T-helper 1 cell treated with Interleukin-12 subunit alpha and Interleukin-12 subunit beta and Interleukin-4 antibody, amounts not matched to agents 30 μg/mL and 1 μg/mL, for 36 hours (primary cell): ENCODE measurements around the gene SPATS1.

Experiments
- H3K27ac Mint-ChIP-seq: one replicate; pipeline ENCODE4 v1.8.0; 2021; ENCODE audit warnings: mild to moderate bottlenecking, mixed read lengths
- H3K27me3 Mint-ChIP-seq: one replicate; pipeline ENCODE4 v1.8.0; 2021; ENCODE audit warnings: low read depth, mixed read lengths
- H3K36me3 Mint-ChIP-seq: one replicate; pipeline ENCODE4 v1.8.0; 2021; ENCODE audit warnings: low read depth, mixed read lengths
- H3K4me1 Mint-ChIP-seq: one replicate; pipeline ENCODE4 v1.8.0; 2021; ENCODE audit warnings: low read depth, mixed read lengths
- H3K4me3 Mint-ChIP-seq: one replicate; pipeline ENCODE4 v1.8.0; 2021; ENCODE audit warnings: mild to moderate bottlenecking, moderate library complexity, mixed read lengths
- H3K9me3 Mint-ChIP-seq: one replicate; pipeline ENCODE4 v1.8.0; 2021; ENCODE audit warnings: mixed read lengths

The SPATS1 gene, protein sequence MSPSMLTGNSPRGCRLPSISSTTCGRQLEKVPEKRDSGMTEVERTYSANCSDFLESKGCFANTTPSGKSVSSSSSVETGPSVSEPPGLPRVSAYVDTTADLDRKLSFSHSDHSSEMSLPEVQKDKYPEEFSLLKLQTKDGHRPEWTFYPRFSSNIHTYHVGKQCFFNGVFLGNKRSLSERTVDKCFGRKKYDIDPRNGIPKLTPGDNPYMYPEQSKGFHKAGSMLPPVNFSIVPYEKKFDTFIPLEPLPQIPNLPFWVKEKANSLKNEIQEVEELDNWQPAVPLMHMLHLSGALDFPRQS

DNA sequence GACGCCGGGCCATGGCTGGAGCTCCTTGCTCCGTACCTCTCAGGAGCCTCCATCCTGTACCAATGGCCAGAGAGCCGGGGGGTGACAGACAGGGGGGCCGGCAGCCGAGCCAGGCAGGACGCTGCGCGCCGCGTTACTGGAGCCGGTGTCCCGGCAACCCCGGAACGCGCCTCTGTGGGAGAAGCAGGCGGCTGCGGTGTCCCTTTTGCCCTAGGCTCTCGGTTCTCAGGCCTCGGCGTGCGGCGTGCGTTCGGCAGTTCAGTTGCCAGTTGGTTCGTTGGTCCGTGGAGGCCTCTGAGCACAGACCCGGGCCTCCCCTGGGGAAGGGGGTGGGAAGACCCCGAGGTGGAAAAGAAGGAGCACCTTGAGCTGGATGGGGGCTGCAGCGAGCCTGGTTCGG lies at the start of gene SPATS1:
Gene SPATS1, plus strand, starts transcription at position 162 of the 400 bp plus-strand sequence. CDS start 446 bp downstream, outside the sequence.
- no peak within 1 kb of the TSS for H3K4me3 Mint-ChIP-seq
- H3K9me3 Mint-ChIP-seq: no peaks in the 10 kb centered on the region
- H3K27me3 Mint-ChIP-seq: peaks cover 46% of the 10 kb centered on the region
- no peaks in the 10 kb centered on the region for H3K4me1 Mint-ChIP-seq
- H3K27ac Mint-ChIP-seq: no peak within 1 kb of the TSS
- no peaks in the 10 kb centered on the region for H3K36me3 Mint-ChIP-seq

DNA sequence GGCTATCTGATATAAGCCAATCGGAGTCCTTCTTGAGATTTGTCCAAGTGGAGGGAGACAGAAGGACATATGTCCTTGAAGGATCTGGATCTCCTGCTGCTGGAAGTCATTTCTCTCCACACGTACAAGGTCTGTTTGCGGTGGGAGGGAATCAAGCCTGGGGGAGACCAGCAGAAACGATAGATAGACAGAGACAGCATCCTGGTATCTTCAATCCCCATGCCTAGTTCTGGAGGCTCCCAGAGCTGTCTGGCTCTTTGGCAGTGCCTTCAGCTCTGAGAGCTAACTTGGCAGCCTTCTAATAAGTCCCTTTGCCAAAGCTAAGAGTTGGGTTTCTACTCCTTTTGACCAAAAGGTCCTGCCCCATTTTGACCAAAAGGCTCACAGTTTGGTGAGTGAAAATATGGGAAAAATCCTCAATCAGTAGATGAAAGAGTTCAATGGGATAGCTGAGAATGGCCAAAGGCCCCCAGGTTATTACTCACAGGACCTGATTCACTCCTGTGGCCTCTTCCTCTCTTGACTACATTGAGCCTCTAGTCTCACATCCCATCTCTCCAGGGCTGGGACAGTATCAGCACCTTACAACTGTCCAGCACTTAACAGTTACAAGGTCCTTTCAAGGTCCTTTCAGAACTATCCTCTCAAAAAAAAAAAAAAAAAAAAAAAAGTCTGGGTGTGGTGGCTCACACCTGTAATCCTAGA lies 49.6 kb upstream of the SPATS1 start:
- peaks cover 55% of the 10 kb centered on the region for H3K27me3 Mint-ChIP-seq
- no peak overlapping the region for H3K4me3 Mint-ChIP-seq
- peaks cover 2% of the 10 kb centered on the region for H3K36me3 Mint-ChIP-seq
- H3K27ac Mint-ChIP-seq: no peak overlapping the region
- peaks cover 7% of the 10 kb centered on the region for H3K4me1 Mint-ChIP-seq
- H3K9me3 Mint-ChIP-seq: no peaks in the 10 kb centered on the region

DNA sequence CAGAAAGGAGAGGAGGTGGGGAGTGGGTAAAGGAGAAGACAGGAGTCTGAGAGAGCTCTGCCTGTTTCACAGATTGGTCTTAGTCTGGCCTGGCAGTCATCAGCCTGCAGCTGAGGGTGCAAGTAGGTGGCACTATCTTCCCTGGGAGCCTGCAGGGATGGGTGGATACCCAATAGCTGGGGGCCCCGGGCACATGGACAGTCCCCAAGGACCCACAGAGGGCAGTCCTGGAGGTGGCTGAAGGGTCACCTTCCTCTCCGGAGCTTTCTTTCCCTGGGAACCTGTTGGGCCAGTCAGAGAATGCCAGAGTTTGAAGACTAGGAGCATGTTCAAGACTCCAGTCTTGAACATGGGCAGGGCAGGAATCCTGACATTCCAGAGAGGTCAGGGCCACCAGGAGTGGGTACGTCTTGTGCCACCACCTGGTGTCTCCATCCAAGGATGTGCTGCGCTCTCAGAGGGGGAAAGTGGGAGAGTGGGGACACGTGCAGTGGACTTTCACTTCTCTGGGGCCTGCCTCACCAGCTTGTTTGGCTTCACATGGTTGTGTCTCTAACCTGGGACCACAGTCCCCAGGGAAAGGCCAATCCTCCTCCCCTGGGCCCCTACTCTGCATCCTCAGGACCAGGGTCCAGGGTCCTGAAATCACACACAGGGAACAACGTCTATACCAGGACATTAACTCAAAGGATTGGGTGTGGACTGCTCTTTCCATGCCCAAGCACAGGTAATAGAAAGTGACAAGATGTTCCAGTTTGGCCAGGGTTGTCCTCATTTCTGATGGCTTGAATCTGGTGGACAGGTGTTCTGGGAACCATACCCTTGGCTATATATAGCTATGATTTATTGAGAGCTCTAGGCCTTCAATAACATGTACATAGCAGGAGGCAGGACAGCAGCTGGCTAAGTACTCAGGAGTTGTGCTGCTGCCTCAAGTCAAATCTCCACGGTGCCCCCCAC lies 47.3 kb upstream of the SPATS1 start:
- H3K9me3 Mint-ChIP-seq: no peaks in the 10 kb centered on the region
- H3K36me3 Mint-ChIP-seq: peaks cover 8% of the 10 kb centered on the region
- peaks cover 7% of the 10 kb centered on the region for H3K4me1 Mint-ChIP-seq
- no peak overlapping the region for H3K4me3 Mint-ChIP-seq
- peaks cover 56% of the 10 kb centered on the region for H3K27me3 Mint-ChIP-seq
- no peak overlapping the region for H3K27ac Mint-ChIP-seq

DNA sequence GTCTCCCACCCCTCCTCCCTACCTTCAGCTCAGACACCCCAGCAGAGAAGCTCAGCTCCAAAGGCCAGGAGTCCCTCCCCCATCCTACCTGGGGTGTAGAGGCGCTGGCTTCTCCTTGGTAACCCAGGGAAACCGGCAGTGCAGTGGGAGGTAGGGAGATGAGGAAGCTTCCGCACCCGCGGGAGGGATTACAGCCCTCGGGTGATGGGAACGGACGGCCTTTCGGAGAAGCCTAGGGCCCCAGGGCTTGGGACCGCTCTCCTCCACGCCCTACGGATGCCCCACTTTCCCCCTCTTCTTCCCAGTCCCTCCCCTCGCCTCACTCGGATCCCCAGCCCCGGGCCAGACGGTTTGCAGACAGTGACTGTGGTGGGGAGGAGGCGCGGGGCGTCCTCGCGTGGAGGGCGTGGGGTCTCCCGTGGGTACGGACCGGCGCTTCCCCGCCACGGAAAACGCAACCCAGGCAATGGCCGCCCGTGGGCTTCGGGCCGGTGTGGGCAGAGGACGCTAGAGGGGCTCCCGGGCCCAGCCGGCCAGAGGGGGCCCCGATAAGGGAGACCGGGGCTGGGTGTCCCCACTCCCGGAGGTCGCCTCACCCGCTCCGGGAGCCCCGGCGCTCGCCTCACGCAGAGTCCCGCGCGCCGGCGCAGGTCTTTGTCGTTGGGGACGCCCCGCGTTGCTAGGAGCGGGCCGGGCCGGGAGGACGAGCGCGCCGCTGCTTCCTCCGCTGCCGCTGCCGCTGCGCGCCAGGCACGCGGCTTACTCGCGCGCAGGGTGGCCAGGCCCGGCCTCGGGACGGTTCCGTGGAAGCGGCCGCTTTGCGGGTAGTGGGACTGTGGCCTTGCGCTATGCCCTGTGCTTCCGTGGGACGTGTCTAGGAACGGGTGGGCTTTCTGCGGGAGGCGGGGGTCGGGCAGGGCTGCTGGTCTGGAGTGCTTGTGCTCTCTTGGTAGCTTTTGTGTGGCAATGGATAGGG lies 45.1 kb upstream of the SPATS1 start:
- Mint-ChIP-seq H3K27me3 (peaks cover 43% of the 10 kb centered on the region), H3K36me3 (peaks cover 22% of the 10 kb centered on the region), H3K4me1 (peaks cover 7% of the 10 kb centered on the region), H3K4me3 (peak overlapping the region; percentile 21), H3K27ac (no peak overlapping the region), H3K9me3 (no peaks in the 10 kb centered on the region)

DNA sequence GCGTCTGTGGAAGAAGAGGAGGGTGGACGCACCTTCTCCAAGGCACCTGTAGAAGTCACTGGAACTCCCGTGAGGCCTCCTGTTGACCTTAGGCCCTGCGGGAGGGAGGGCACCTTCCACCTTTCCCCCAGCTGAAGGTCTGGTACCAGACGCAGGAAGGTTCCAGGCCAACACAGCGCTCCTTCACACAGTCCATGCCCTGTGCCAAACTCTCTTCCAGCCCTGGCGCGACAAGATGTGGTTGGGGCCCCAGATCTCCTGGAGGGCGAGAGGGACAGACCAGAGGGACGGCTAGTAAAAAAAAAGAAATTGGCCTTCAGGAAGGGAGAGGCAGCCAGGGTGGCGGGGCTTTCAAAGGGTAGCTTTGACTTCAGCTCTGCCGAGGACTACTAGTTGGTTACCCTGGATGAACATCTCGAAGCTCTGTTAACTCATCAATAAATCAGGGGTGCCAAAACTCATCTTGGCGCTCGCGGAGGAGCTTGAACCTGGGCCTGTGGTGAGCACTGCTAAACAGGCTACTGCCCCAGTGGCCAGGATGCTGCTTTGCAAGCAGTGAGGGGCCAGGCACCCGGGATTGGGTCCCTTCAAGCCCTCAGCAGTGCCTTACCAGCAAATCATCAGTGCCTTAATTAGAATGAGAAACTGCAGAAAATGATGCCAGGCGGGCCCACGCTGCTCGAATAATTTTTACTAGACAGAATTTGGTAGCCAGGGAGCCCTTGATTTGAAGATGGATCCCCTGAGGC lies 44.2 kb upstream of the SPATS1 start:
- Mint-ChIP-seq H3K36me3 (peaks cover 24% of the 10 kb centered on the region), H3K9me3 (no peaks in the 10 kb centered on the region), H3K4me3 (no peak overlapping the region), H3K27me3 (peaks cover 40% of the 10 kb centered on the region), H3K4me1 (peaks cover 7% of the 10 kb centered on the region), H3K27ac (no peak overlapping the region)

DNA sequence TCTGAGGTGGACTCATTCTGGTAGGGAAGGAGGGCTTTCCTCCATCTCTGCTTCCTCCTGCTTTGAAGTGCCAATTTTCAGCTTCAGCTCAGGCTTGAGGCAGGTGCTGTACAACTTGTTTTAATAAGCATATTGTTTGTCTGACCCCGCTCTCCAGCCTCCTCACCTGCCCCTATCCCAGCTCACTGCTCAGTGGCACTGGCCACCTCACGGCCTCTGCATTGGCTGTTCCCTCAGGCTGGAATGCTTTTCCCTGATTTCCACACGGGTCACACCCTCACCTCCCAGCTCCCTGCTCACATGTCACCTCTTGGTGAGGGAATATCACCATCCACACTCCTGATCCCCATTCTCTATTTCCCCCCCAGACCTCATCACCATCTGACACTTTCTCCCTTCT lies 43.6 kb upstream of the SPATS1 start:
- H3K9me3 Mint-ChIP-seq: no peaks in the 10 kb centered on the region
- peaks cover 7% of the 10 kb centered on the region for H3K4me1 Mint-ChIP-seq
- H3K4me3 Mint-ChIP-seq: no peak overlapping the region
- peaks cover 28% of the 10 kb centered on the region for H3K36me3 Mint-ChIP-seq
- H3K27me3 Mint-ChIP-seq: peaks cover 40% of the 10 kb centered on the region
- H3K27ac Mint-ChIP-seq: no peak overlapping the region

DNA sequence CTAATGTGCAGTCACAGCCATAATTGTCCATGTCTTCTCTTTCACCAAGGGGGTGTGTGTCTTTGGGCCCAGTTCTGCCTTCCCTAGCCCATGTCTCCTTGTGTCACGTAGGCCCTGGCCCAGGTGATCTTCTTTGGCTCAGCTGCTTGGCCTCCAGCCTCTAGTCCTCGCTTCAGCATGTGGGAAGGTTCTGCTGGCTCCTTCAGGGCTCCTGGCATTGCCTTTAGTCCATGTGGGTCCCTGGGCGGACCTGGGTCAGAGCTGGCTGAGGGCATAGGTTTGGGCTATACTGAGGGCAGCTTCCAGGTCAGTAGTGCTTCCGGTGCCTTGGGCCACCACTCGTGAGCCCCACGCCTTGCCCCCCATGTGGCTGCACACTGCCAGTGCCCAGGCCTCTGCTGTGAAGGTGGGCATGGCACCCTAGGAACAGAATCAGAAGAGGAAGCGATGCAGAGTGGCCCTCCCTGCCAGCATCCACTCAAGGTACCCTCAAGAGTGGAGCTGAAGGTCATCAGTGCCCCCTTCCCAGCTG lies 42.1 kb upstream of the SPATS1 start:
- H3K4me3 Mint-ChIP-seq: no peak overlapping the region
- H3K27me3 Mint-ChIP-seq: peaks cover 30% of the 10 kb centered on the region
- H3K27ac Mint-ChIP-seq: no peak overlapping the region
- H3K36me3 Mint-ChIP-seq: peaks cover 32% of the 10 kb centered on the region
- no peaks in the 10 kb centered on the region for H3K9me3 Mint-ChIP-seq
- peaks cover 7% of the 10 kb centered on the region for H3K4me1 Mint-ChIP-seq

DNA sequence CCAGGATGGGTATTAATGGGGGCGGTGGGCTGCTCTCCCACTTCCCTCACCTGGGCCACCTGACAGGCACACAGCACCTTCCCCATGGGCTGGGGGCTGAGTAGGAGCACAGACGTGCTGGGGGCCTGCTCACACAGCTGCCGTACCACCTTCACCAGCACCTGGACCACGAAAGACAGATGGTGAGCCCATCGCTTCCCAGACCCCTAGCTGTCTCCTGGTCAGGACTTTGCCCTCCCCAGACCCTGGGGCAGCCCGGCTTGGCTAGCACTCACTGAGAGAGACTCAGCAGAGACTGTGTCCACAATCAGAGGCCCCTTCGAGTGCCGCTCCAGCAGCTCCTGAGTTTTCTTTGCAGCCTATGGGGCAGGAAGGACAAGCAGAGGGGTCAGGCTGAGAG lies 41.3 kb upstream of the SPATS1 start:
- H3K9me3 Mint-ChIP-seq: no peaks in the 10 kb centered on the region
- H3K27ac Mint-ChIP-seq: no peak overlapping the region
- no peak overlapping the region for H3K4me3 Mint-ChIP-seq
- H3K36me3 Mint-ChIP-seq: peaks cover 38% of the 10 kb centered on the region
- H3K4me1 Mint-ChIP-seq: peaks cover 7% of the 10 kb centered on the region
- peaks cover 24% of the 10 kb centered on the region for H3K27me3 Mint-ChIP-seq

DNA sequence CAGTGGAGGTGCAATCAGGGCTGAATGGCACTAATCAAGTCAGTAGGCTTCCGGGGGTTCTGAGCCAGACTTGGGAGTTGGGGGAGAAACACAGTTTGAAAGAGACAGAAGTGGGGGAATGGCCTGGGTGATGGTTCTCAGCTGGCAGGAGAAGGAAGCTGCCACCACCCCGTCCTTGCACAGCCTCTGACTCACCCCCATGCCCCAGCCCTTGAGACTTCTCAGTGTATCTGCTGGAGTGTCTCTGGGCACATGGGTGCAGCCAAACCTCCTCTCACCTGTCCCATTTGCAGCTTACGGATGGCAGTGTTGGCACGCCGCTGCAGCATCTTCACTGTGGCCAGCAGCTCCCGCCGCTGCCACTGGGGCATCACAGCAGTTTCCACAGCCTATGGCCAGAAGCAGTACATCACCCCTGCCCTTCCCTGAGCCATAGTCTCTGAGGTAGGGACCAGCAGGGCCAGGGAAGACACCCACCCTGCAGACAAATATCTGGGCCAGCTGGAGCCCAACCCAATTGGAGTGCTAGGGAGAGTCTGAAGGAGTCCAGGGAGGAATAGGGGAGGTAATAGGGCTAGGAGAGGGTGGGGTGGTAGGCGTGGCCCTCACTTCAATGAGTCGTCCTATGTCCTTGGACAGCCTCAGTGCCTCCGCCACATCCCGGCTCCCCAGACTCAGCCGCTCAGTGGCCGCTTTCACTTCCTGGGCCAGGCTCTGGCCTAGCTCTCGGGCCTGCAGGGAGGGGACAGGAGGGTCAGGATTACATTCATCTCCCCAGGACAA lies 40.5 kb upstream of the SPATS1 start:
- peaks cover 36% of the 10 kb centered on the region for H3K36me3 Mint-ChIP-seq
- H3K4me1 Mint-ChIP-seq: peaks cover 3% of the 10 kb centered on the region
- no peak overlapping the region for H3K27ac Mint-ChIP-seq
- no peaks in the 10 kb centered on the region for H3K9me3 Mint-ChIP-seq
- H3K27me3 Mint-ChIP-seq: peaks cover 16% of the 10 kb centered on the region
- H3K4me3 Mint-ChIP-seq: no peak overlapping the region

DNA sequence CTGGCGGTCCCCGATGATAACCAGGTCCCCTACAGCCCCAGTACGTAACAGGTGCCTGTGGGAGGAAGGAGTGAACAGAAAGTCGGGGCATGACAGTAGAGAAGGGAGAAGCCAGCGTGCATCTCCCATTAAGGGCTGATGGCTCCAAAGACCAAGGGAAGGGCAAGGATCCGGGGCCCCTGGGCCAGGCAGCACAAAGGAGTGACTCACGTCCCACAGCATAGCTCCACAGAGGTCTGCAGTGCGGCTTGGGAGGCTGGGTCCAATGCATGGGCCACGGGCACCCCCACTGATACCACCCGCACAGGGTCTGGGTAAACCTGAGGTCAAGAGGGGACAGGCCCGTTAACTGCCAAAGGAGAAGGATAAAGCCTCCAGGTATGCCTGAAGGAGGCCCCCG lies 39.6 kb upstream of the SPATS1 start:
- H3K27me3 Mint-ChIP-seq: peaks cover 11% of the 10 kb centered on the region
- no peaks in the 10 kb centered on the region for H3K9me3 Mint-ChIP-seq
- H3K27ac Mint-ChIP-seq: no peak overlapping the region
- H3K36me3 Mint-ChIP-seq: peaks cover 36% of the 10 kb centered on the region
- peaks cover under 1% of the 10 kb centered on the region for H3K4me1 Mint-ChIP-seq
- no peak overlapping the region for H3K4me3 Mint-ChIP-seq

DNA sequence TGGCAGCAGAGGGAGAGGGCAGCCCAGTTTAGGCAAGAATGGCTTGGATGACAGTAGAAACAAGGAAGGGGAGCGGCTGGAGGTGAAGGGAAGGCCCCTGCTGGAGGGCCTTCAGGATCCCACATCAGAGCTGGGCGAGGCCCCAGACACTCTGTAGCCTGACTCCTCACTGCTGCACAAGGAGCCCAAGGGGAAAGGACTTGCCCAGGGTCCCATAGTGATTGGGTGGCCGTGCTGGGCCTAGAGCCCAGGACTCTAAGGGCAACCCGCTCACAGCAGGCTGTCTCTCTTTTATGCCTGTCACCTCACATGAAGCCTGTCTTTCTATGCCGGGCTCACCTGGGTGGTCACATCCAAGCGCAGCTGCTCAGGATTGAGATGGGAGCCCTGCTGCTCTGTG lies 38.6 kb upstream of the SPATS1 start:
- H3K36me3 Mint-ChIP-seq: peaks cover 36% of the 10 kb centered on the region
- H3K4me3 Mint-ChIP-seq: no peak overlapping the region
- no peak overlapping the region for H3K27ac Mint-ChIP-seq
- H3K27me3 Mint-ChIP-seq: peaks cover 4% of the 10 kb centered on the region
- no peaks in the 10 kb centered on the region for H3K4me1 Mint-ChIP-seq
- H3K9me3 Mint-ChIP-seq: no peaks in the 10 kb centered on the region
